Bone marrow (tissue), 2 donors: Measurements from ENCODE around the gene PUM2.

Experiments
- DNase-seq, 2 donors: peaks; one replicate each; lab custom pipeline; 2025; lab: John Stamatoyannopoulos, UW

PUM2 gene

GRCh38 chr2:20200697-20201555 lies 149.7 kb downstream of the PUM2 start:
- DNase-seq: no peak

GRCh38 chr2:20199633-20200270 lies 150.9 kb downstream of the PUM2 start:
- no peak for DNase-seq

GRCh38 chr2:20198796-20199632 lies 151.6 kb downstream of the PUM2 start:
- DNase-seq: no peak
